Activated CD4-positive, alpha-beta T cell treated with anti-CD3 and anti-CD28 coated beads, Interleukin-10, Interleukin-2, amounts not matched to agents 100 ng/mL and 50 ng/mL, durations not matched to agents 16 hours and 8 hours (primary cell): ENCODE data around the gene UBC.

Experiments used
- DNase-seq: peaks from one replicate; pipeline ENCODE4 v3.0.0-alpha.2; 2020

The UBC gene

DNA sequence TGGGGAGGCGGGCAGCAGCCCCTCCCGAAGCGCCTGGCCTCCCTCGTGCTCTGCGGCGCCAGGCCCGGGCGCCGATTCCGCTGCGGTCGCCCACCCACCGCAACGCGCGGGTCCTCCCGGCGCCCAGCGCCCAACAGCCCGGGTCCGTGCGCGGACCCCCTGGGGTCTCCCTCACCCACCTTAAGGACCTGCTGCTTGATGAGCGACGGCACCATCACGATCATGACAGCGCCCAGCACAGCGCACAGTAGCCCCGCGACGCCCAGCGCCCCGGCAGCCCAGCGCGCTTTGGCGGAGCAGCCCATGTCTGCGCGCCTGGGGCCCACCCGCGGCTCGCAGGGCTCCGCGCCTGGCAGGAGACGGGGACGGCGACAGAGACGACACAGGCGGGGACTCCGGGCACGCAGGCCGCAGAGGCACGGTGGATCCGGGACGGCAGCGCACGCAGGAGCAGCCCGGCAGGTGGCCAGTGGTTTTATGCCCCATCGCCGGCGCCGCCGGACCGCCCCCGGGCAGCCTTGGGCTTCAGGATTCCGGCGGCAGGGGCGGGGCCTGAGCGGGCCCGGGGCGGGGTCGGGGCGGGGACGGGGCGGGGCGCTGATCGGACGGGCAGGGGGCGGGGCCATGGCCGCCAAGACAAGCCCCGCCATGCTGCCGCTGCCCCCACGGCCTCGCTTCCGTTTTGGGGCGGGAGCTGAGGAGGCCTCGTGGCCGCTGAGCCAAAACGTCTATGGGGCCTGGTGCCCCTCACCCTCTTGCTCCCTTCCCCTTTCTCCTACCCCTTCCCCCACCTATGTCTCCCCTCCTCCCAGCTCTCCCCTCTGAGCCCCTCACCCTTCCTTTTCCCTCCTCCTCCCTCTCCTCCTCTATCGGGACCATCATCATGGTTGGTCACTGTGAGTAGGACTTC, 50.8 kb downstream of the UBC start, which contains the start of gene SCARB1:
SCARB1 (minus strand) TSS at position 449 of the 910 bp plus-strand sequence; CDS start at position 305, 144 bp downstream.
- DNase-seq: peak; percentile 89

DNA sequence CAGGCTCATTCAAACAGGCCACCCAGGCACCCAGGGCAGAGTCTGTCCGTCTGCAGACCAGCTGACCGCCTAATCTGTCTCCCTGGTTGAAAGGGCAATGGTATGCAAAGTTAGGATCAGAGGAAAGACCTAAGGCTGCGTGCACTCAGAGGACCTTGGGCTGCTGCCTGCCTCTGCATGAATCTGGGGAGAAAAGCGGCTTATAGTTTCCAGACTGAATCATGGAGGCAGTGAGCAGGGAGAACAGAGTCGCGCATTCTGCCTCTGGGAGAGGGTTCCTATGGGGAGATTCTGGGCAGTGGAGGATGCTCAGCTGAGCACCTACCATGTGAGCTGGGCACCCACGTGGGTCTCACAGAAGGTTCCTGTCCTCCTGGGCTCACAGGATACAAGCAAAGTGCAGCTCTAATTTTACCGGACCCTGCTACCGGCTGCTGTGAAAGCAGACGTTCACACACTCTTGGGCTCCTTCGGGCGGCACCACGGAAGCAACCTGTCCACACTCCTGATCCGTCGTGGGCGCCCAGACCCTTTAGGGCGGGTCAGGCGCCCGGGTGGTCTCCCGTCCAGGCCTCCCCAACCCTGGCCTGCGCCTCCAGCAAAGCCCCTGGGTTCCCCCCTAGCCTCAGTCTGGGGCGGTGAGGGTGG, 51.6 kb downstream of the UBC start:
- peak; percentile 43 for DNase-seq

DNA sequence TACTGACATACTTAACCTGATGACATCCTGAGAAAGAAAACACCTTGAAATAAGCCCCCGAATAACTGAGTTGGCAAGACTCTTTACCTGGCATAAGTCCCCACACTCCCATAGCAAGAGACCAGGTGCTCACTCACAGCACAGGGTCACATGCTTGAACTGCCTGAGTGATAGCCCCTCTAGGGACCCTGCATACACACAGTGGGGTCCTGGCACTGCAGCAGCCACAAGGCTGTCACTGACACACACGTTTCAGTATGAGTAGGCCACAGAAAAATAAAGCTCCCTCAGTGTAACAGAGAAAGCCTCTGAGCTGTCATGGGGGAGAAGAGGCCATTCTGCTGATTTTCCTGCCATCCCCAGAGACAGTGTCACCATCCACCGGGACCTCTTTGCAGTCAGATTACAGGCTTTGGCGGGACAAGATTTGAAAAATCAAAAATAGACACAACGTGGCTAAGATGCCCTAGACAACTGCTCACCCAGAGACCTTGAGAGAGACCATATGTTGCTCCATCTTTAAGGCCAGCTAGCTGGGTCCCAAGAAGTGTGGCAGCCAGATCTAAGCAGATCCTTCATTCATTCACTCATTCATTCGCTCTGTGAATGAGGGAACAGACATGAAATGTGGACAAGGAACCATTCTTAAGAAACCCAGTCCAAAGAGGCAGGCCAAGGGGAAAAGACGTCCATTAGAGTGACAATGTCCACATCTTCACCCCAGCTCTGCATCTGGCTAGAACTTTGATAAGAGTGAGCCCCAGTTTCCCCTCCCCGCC, 52.4 kb downstream of the UBC start:
- peak; percentile 58 for DNase-seq
